Astrocyte of the hippocampus (primary cell): ENCODE measurements around the gene NUMB.

Source experiments
- DNase-seq: peaks from one replicate; pipeline ENCODE4 v3.0.0; 2011; ENCODE audit warnings: low read depth, low spot score

Gene NUMB

GRCh38 chr14:73465823-73466532, 7.6 kb upstream of the NUMB start:
- DNase-seq: no peak

GRCh38 chr14:73463411-73463810, 5.1 kb upstream of the NUMB start:
- no peak for DNase-seq

GRCh38 chr14:73462815-73463214, 4.5 kb upstream of the NUMB start:
- no peak for DNase-seq

- peak; percentile 71 for DNase-seq
Observed at GRCh38 chr14:73462048-73462715, 3.8 kb upstream of the NUMB start.

GRCh38 chr14:73461478-73462047, 3.2 kb upstream of the NUMB start:
- no peak for DNase-seq

GRCh38 chr14:73460691-73461127, 2.4 kb upstream of the NUMB start:
- DNase-seq: peak; percentile 48

- no peak for DNase-seq
Observed at GRCh38 chr14:73459959-73460358, 1.6 kb upstream of the NUMB start.

- no peak for DNase-seq
Observed at GRCh38 chr14:73457924-73458182, 493 bp downstream of the NUMB start.

- peak; percentile 56 for DNase-seq
Observed at GRCh38 chr14:73457041-73457923, 1.1 kb downstream of the NUMB start.

GRCh38 chr14:73455294-73455693, 3.1 kb downstream of the NUMB start:
- no peak for DNase-seq

GRCh38 chr14:73452341-73453186, 5.8 kb downstream of the NUMB start:
- DNase-seq: peak; percentile 39

GRCh38 chr14:73443758-73444157, 14.6 kb downstream of the NUMB start:
- DNase-seq: no peak

- DNase-seq: no peak
Observed at GRCh38 chr14:73441286-73441685, 17.1 kb downstream of the NUMB start.

GRCh38 chr14:73438993-73439392, 19.4 kb downstream of the NUMB start:
- no peak for DNase-seq

GRCh38 chr14:73437206-73437605, 21.1 kb downstream of the NUMB start:
- DNase-seq: no peak

GRCh38 chr14:73432124-73432523, 26.2 kb downstream of the NUMB start:
- no peak for DNase-seq

GRCh38 chr14:73428353-73428824, 30.0 kb downstream of the NUMB start:
- DNase-seq: no peak

- no peak for DNase-seq
Observed at GRCh38 chr14:73427516-73428264, 30.7 kb downstream of the NUMB start.

- peak; percentile 57 for DNase-seq
Observed at GRCh38 chr14:73426877-73427276, 31.5 kb downstream of the NUMB start.

- DNase-seq: no peak
Observed at GRCh38 chr14:73424453-73424852, 33.9 kb downstream of the NUMB start.
